ENCODE data around the gene MC1R. TPM values are rescaled to one million over a fixed set of nuclear protein-coding genes. Genes with fewer than 3 reads are reported as not detected.

The MC1R gene
- total and polyA plus RNA-seq, 2 experiments from 2014 or later = 0.74 to 4.3 TPM

DNA sequence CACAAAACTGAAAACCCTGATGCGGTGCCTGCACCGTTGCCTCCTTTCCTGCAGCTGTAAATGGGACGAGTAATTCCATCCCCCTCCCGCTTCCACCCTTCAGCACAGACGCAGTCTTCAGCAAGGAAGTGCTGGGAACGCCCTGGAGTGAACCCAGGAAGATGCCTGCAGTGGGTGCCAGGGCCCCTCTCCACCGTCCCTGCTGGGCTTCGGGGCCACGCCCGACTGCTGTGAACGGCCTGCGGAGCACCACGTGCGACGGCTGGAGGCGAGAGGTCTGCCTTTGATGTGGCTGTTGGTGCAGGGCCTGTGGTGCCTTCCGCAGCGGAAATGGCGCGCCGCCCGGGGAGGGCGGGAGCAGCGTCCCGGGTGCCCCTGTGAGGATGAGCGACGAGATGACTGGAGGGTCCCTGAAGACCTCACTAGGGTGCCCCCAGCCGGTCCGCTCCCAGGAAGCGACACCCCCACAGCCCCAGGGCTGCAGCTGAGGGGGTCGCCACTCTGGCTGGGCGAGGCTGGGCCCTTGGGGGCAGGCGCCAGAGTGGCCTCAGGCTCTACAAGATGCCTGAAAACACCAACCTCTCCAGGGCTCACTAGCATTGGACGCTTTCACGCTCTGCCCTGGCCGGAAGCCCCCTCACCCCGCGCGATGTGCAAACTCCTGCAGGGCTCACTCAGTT is 749 bp upstream of the MC1R start:
- Mint-ChIP-seq H3K4me3 (peak overlapping the region; percentile 76), H3K27me3 (ENCODE audit: insufficient read depth, low read depth, poor library complexity) (peaks cover 57% of the 10 kb centered on the region), H3K9me3 (peaks cover 7% of the 10 kb centered on the region; the same call in 2 of the 3 replicates), H3K27ac (no peak overlapping the region), H3K36me3 (ENCODE audit: low read depth) (no peaks in the 10 kb centered on the region), H3K4me1 (peaks cover 20% of the 10 kb centered on the region)
- peak overlapping the region; percentile 77 for H3K4me3 ChIP-seq
- H3K36me3 ChIP-seq (ENCODE audit: insufficient read depth) = no peaks in the 10 kb centered on the region
- H2AFZ ChIP-seq = peak overlapping the region; percentile 96
- no peaks in the 10 kb centered on the region for H3K79me2 ChIP-seq (replicated peaks; ENCODE audit: insufficient read depth)
- DNase-seq (ENCODE audit: low spot score) = peak; percentile 73
- H3F3A ChIP-seq (replicated peaks; ENCODE audit: low read depth) = peaks cover 19% of the 10 kb centered on the region
- peaks cover 16% of the 10 kb centered on the region for H3K27me3 ChIP-seq (ENCODE audit: insufficient read depth)
- H3K4me1 ChIP-seq (ENCODE audit: insufficient read depth) = peaks cover 26% of the 10 kb centered on the region
- H4K20me1 ChIP-seq (replicated peaks; ENCODE audit: insufficient read depth) = no peaks in the 10 kb centered on the region
- TF ChIP-seq, protein P1, sequence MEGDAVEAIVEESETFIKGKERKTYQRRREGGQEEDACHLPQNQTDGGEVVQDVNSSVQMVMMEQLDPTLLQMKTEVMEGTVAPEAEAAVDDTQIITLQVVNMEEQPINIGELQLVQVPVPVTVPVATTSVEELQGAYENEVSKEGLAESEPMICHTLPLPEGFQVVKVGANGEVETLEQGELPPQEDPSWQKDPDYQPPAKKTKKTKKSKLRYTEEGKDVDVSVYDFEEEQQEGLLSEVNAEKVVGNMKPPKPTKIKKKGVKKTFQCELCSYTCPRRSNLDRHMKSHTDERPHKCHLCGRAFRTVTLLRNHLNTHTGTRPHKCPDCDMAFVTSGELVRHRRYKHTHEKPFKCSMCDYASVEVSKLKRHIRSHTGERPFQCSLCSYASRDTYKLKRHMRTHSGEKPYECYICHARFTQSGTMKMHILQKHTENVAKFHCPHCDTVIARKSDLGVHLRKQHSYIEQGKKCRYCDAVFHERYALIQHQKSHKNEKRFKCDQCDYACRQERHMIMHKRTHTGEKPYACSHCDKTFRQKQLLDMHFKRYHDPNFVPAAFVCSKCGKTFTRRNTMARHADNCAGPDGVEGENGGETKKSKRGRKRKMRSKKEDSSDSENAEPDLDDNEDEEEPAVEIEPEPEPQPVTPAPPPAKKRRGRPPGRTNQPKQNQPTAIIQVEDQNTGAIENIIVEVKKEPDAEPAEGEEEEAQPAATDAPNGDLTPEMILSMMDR (conservative IDR thresholded peaks at IDR 0.05; ENCODE audit: low read depth in 2 of 2) = no peak
- TF ChIP-seq STAT1 (IDR thresholded peaks at IDR 0.05; ENCODE audit: unreplicated experiment) (no peak), EZH2 (IDR thresholded peaks at IDR 0.05; ENCODE audit: low read depth, unreplicated experiment) (no peak), JUNB (IDR thresholded peaks at IDR 0.05; ENCODE audit: unreplicated experiment) (no peak), ZNF114 (CRISPR knock-in tag; IDR thresholded peaks at IDR 0.05) (no peak), POLR2AphosphoS5 (IDR thresholded peaks at IDR 0.05; ENCODE audit: low read depth) (peak; percentile 44), CREB1 (CRISPR knock-in tag; IDR thresholded peaks at IDR 0.05; ENCODE audit: low read depth) (0 out of 2 replicates have a peak, but pooled peaks have one; percentile 40)
- TF ChIP-seq, protein P2, sequence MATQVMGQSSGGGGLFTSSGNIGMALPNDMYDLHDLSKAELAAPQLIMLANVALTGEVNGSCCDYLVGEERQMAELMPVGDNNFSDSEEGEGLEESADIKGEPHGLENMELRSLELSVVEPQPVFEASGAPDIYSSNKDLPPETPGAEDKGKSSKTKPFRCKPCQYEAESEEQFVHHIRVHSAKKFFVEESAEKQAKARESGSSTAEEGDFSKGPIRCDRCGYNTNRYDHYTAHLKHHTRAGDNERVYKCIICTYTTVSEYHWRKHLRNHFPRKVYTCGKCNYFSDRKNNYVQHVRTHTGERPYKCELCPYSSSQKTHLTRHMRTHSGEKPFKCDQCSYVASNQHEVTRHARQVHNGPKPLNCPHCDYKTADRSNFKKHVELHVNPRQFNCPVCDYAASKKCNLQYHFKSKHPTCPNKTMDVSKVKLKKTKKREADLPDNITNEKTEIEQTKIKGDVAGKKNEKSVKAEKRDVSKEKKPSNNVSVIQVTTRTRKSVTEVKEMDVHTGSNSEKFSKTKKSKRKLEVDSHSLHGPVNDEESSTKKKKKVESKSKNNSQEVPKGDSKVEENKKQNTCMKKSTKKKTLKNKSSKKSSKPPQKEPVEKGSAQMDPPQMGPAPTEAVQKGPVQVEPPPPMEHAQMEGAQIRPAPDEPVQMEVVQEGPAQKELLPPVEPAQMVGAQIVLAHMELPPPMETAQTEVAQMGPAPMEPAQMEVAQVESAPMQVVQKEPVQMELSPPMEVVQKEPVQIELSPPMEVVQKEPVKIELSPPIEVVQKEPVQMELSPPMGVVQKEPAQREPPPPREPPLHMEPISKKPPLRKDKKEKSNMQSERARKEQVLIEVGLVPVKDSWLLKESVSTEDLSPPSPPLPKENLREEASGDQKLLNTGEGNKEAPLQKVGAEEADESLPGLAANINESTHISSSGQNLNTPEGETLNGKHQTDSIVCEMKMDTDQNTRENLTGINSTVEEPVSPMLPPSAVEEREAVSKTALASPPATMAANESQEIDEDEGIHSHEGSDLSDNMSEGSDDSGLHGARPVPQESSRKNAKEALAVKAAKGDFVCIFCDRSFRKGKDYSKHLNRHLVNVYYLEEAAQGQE (IDR thresholded peaks at IDR 0.05; ENCODE audit: unreplicated experiment) = no peak
- TF ChIP-seq, protein P3, sequence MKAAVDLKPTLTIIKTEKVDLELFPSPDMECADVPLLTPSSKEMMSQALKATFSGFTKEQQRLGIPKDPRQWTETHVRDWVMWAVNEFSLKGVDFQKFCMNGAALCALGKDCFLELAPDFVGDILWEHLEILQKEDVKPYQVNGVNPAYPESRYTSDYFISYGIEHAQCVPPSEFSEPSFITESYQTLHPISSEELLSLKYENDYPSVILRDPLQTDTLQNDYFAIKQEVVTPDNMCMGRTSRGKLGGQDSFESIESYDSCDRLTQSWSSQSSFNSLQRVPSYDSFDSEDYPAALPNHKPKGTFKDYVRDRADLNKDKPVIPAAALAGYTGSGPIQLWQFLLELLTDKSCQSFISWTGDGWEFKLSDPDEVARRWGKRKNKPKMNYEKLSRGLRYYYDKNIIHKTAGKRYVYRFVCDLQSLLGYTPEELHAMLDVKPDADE (IDR thresholded peaks at IDR 0.05) = no peak
- no peaks in the 10 kb centered on the region for H3K9me2 ChIP-seq (ENCODE audit: insufficient read depth)
- H3K4me2 ChIP-seq = peak overlapping the region; percentile 98
- peak; percentile 23 for ATAC-seq
- peak overlapping the region; percentile 27; the same call in 1 of the 2 replicates for H3K27ac ChIP-seq (ENCODE audit: low read depth)

All from GM23338 (cell line).